Progenitor cell of endocrine pancreas (in vitro differentiated cells): Measurements from ENCODE around the gene SIRPA. TPM values are rescaled to one million over a fixed set of nuclear protein-coding genes. Genes with fewer than 3 reads are reported as not detected.

Source experiments
- DNase-seq: peaks from one replicate; pipeline ENCODE4 v3.0.0; 2021; ENCODE audit warnings: low spot score; ENCODE audit not compliant: unreplicated experiment
- H3K27ac Mint-ChIP-seq: 2 replicates; pipeline ENCODE4 v1.8.0; 2021; ENCODE audit warnings: mild to moderate bottlenecking, moderate library complexity, mixed read lengths
- H3K27me3 Mint-ChIP-seq: 2 replicates; pipeline ENCODE4 v1.8.0; 2021; ENCODE audit warnings: mixed read lengths
- H3K36me3 Mint-ChIP-seq: 2 replicates; pipeline ENCODE4 v1.8.0; 2022; ENCODE audit warnings: mixed read lengths; ENCODE audit not compliant: insufficient read depth
- H3K4me1 Mint-ChIP-seq: 2 replicates; pipeline ENCODE4 v1.8.0; 2021; ENCODE audit warnings: low read depth, mixed read lengths
- H3K4me3 Mint-ChIP-seq: 2 replicates; pipeline ENCODE4 v1.8.0; 2021; ENCODE audit warnings: low read depth, mild to moderate bottlenecking, moderate library complexity, mixed read lengths
- H3K9me3 Mint-ChIP-seq: 2 replicates; pipeline ENCODE4 v1.8.0; 2021; ENCODE audit warnings: low read depth, mixed read lengths
- total RNA-seq: library from RNA; stranded (reverse); gene quantifications from 2 replicates; pipeline ENCODE4 v1.2.1, GENCODE V29; 2021
- TF ChIP-seq, protein P1 (sequence below): fragments of 200-600 bp; sonication (generic); IDR thresholded peaks from one replicate; pipeline ENCODE4 v1.5.0; 2021; ENCODE audit warnings: antibody characterized with exemption, mild to moderate bottlenecking; ENCODE audit not compliant: unreplicated experiment

The SIRPA gene
- total RNA-seq, 1 donor from 2014 or later, result 16.2 TPM

- Mint-ChIP-seq H3K36me3 (no peaks in the 10 kb centered on the region), H3K9me3 (no peaks in the 10 kb centered on the region), H3K27me3 (peaks cover 27% of the 10 kb centered on the region), H3K27ac (no peak overlapping the region), H3K4me3 (no peak overlapping the region), H3K4me1 (peaks cover 10% of the 10 kb centered on the region)
- DNase-seq, result no peak
- TF ChIP-seq, protein P1, sequence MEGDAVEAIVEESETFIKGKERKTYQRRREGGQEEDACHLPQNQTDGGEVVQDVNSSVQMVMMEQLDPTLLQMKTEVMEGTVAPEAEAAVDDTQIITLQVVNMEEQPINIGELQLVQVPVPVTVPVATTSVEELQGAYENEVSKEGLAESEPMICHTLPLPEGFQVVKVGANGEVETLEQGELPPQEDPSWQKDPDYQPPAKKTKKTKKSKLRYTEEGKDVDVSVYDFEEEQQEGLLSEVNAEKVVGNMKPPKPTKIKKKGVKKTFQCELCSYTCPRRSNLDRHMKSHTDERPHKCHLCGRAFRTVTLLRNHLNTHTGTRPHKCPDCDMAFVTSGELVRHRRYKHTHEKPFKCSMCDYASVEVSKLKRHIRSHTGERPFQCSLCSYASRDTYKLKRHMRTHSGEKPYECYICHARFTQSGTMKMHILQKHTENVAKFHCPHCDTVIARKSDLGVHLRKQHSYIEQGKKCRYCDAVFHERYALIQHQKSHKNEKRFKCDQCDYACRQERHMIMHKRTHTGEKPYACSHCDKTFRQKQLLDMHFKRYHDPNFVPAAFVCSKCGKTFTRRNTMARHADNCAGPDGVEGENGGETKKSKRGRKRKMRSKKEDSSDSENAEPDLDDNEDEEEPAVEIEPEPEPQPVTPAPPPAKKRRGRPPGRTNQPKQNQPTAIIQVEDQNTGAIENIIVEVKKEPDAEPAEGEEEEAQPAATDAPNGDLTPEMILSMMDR, result no peak
These were observed 2.3 kb downstream of the SIRPA start for GRCh38 chr20:1897541-1897940.

DNA sequence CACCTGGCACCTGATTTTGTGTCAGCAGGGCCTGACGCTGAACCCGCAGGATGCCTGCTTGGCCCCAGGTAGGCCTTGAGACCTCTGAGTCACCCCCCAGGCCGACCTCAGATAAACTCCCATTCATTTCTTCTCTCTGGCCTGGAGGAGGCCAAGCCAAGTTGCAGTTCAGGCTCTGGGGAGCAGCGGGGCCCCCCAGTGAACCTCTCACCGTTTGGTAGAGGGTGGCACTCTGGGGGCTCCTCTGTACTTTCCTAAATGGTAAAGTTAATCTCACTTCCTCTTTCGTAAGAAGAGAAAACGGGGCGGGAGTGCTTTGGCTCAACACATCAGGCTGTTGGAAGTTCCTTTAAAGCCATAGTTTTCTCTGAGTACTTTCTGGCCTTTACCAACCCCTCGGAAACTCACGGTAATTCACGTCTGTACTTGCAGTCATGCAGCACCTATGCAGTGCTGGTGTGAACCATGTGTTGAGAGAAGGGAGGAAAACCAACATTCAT lies 2.8 kb downstream of the SIRPA start:
- H3K27ac Mint-ChIP-seq, result no peak overlapping the region
- H3K9me3 Mint-ChIP-seq, result no peaks in the 10 kb centered on the region
- DNase-seq, result no peak
- no peaks in the 10 kb centered on the region for H3K36me3 Mint-ChIP-seq
- no peak overlapping the region for H3K4me3 Mint-ChIP-seq
- H3K27me3 Mint-ChIP-seq, result peaks cover 23% of the 10 kb centered on the region
- TF ChIP-seq, protein P1, result no peak
- peaks cover 9% of the 10 kb centered on the region for H3K4me1 Mint-ChIP-seq

GRCh38 chr20:1898482-1899240 lies 3.5 kb downstream of the SIRPA start:
- H3K36me3 Mint-ChIP-seq, result no peaks in the 10 kb centered on the region
- H3K27ac Mint-ChIP-seq, result no peak overlapping the region
- peaks cover 19% of the 10 kb centered on the region for H3K27me3 Mint-ChIP-seq
- H3K9me3 Mint-ChIP-seq, result no peaks in the 10 kb centered on the region
- peaks cover 9% of the 10 kb centered on the region for H3K4me1 Mint-ChIP-seq
- no peak for DNase-seq
- TF ChIP-seq, protein P1, result no peak
- no peak overlapping the region for H3K4me3 Mint-ChIP-seq

GRCh38 chr20:1899241-1899525 lies 4.0 kb downstream of the SIRPA start:
- TF ChIP-seq, protein P1, result no peak
- H3K27ac Mint-ChIP-seq, result no peak overlapping the region
- DNase-seq, result no peak
- no peaks in the 10 kb centered on the region for H3K36me3 Mint-ChIP-seq
- peaks cover 16% of the 10 kb centered on the region for H3K27me3 Mint-ChIP-seq
- H3K9me3 Mint-ChIP-seq, result no peaks in the 10 kb centered on the region
- H3K4me3 Mint-ChIP-seq, result no peak overlapping the region
- H3K4me1 Mint-ChIP-seq, result peaks cover 7% of the 10 kb centered on the region

DNA sequence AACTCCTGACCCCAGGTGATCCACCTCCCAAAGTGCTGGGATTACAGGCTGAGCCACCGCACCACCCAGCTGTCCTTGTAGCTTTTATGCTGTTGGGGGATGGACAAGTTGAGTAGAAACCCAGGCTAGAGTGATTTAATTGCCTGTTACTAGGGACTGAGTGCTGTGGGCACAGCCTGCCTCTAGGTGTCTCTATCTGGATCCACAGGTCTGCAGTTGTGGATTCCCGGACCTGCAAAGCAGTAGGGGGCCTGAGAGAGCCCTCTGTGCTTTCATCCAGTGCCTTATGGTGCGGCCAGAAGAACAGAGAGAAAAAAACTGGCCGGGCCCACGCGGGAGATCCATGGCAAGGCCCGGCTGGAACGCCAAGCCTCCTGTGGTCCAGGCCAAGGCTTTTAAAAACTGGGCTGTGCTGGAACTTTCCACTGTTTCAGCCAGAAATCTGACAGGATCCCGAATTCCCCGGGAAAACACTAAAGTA lies 5.2 kb downstream of the SIRPA start:
- DNase-seq, result peak; percentile 41
- Mint-ChIP-seq H3K36me3 (no peaks in the 10 kb centered on the region), H3K27ac (no peak overlapping the region), H3K9me3 (no peaks in the 10 kb centered on the region), H3K27me3 (peaks cover 16% of the 10 kb centered on the region), H3K4me3 (no peak overlapping the region), H3K4me1 (peaks cover 7% of the 10 kb centered on the region)
- TF ChIP-seq, protein P1, result peak; percentile 75
